ENCODE measurements around the gene NAT16.
"Not testable (repeated sequence)": the region's sequence is repeated elsewhere in the genome, so short reads cannot be mapped to it uniquely, and the experiment has no call there.

NAT16 gene

DNA sequence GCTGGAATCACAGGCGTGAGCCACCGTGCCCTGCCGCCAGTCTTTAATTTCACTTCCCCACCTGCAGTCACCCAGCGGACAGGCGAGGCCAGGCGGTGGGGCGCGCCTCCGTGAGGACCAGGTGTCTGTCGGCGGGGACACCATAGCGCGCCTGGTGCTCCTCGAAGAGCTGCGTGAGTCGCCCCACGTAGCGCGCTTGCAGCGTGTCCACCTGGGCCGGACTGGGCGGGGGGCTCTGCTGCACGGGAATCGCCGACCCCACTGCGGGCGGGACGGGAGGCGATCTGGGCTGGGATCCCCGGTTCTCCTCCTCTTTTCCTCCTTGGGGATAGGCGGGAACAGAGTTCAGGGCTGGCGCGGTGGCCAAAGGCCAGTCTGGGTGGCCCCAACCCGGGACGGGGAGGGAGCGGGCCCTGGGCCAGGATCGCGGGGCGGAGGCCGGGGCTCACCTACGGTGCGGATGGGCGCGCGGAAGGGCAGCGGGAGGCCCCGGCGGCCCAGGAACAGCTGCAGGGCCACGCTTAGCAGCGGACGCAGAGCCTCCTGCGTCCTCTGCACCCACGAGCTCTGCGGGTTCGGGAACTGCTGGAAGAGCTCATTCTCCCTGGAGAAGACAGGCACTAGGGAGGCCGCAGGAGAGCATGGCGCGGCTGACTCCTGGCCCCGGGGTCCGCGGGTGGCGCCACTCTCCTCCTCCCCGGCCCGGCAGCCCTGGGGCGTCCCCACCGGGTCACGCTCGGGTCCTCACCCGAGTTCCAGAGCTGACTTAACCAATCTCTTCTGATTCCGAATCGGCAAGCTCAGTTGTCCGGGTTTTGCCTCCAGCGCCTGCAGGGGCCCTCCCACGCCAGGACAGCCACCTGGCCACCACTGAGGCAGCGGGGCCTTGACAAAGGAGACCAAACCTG lies 21.9 kb upstream of the NAT16 start:
- no peak for DNase-seq (ENCODE audit: low read depth)

DNA sequence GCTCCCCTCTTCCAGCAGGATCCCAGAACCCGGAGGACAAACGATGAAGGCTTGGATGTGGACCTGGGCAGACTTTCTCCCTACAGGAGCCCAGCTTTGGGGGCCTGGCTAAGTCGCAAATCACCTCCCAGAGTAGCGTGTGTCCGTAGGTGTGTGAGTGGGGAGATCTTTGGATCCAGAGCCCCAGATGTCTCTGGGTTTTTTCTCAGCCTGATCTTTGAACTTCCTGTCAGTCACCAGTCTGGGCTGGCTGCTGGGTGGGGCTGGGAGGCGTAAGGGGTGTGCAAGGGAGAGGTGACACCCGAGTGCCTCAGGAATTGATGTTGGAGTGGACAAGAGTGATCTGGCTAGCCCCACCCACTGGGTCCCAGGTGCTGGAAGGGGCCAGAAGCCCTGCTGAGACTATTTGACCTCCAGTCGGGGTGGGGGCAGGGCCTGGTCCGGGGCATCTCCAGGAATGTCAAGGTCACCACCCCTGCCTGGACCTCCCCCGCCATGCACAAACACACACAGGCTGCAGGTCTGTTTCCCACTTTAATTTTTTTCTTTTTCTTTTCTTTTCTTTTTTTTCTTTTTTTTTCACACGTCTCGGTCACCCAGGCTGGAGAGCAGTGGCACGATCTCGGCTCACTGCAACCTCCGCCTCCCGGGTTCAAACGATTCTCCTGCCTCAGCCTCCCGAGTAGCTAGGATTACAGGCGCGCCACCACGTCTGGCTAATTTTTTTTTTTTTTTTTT lies 20.9 kb upstream of the NAT16 start, which contains the start of gene MOGAT3:
Gene MOGAT3, minus strand, starts transcription at position 175 of the 738 bp plus-strand sequence. CDS start 182 bp downstream, outside the sequence.
- no peak for DNase-seq (ENCODE audit: low read depth)

GRCh38 chr7:101200504-101200861 lies 20.4 kb upstream of the NAT16 start:
- no peak for DNase-seq (ENCODE audit: low read depth)

GRCh38 chr7:101199522-101199921 lies 19.4 kb upstream of the NAT16 start:
- not testable (repeated sequence) for DNase-seq (ENCODE audit: low read depth)

- no peak for DNase-seq (ENCODE audit: low read depth)
Observed at GRCh38 chr7:101198476-101198875, 18.4 kb upstream of the NAT16 start.

- DNase-seq (ENCODE audit: low read depth), result no peak
Observed at GRCh38 chr7:101197991-101198390, 17.9 kb upstream of the NAT16 start.

DNA sequence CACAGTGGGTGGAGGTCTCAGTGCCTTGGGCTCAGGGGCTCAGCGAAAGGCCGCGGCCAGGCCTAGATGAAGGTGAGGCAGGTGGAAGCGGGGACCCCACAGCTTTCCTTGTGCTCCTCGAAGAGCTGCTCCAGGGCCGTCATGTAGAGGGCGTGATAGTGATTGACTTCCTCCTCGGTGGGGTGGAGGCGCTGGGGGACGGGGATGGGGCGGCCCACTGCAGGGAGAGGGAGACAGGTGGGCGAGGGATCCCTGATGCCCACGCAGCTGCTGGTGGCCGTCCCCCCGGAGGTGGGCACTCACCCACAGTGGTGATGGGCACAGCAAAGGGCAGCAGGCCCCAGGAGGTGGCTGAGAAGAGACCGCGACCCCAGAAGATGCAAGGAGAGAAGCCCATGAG lies 15.8 kb upstream of the NAT16 start:
- DNase-seq (ENCODE audit: low read depth), result no peak

DNA sequence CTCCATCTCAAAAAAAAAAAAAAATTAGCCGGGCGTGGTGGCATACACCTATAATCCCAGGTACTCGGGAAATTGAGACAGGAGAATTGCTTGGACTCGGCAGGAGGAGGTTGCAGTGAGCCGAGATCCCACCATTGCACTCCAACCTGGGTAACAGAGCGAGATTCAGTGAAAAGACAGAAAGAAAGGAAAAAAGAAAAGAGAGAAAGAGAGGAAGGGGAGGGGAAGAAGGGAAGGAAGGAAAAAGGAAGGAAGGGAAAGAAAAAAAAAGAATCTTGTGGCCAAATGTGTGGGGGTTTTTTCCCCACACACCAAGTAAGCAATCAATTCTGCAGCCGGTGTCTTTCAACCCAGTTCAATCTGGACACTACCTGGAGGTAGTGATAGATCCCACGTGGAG lies 9.0 kb upstream of the NAT16 start:
- no peak for DNase-seq (ENCODE audit: low read depth)

DNA sequence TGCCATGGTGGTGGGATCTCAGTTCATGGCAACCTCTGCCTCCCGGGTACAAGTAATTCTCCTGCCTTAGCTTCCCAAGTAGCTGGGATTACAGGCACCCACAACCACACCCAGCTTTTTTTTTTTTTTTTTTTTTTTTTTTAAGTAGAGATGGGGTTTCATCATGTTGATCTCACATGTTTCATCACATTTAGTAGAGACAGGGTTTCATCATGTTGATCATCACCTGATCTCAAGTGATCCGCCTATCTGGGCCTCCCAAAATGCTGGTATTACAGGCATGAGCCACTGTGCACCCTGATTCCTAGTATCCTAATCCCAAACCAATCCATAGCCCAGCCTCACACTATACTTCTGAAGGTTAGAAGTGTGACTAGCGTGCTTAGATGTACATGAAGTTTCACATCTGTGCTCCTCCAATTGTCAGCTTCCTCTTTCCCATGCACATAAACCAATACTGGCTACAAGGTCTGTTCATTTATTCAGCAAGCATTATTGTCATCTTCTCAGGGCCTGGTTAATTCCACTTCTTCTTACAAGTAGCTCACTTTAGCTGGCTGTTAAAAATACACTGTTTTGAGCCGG lies 6.8 kb upstream of the NAT16 start:
- DNase-seq (ENCODE audit: low read depth), result peak; percentile 31

DNA sequence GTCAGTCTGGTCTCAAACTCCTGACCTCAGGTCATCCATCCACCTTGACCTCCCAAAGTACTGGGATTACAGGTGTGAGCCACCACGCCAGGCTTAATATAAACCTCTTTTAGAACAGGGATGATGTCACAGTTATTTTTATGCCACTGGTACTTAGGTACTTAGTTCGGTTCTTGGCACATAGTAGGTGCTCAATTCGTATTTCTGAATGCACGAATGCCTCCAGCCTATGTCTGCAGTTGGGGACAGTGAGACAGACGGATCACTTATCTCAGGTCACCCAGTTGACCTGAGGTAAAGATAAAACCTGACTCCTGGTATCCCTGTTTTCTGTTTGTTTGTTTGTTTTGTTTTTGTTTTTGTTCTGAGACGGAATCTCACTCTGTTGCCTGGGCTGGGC lies 6.1 kb upstream of the NAT16 start:
- no peak for DNase-seq (ENCODE audit: low read depth)

DNA sequence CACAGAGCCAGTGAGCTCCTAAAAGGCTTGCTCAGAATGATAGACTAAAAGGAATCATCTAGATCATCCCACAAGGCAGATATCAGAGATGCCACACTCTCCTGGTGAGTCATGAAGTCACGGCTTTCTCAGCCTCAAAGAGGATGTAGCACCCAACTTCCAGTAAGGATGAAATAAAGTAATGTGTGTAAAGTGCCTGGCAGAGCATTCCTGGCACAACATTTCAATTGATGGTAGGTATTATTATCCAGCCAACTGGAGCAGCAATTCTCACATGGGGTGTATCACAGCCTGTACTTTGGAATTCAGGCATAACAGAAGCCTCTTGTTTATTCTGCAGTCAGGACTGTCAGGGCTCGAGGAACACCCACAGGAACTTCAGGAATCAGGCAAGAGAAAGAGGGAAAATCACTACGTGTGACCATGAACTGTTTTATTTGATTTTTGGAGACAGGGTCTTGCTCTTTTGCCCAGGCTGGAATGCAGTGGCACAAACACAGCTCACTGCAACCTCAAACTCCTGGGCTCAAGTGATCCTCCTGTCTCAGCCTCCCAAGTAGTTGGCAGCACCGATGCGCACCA lies 5.3 kb upstream of the NAT16 start:
- DNase-seq (ENCODE audit: low read depth), result peak; percentile 76

DNA sequence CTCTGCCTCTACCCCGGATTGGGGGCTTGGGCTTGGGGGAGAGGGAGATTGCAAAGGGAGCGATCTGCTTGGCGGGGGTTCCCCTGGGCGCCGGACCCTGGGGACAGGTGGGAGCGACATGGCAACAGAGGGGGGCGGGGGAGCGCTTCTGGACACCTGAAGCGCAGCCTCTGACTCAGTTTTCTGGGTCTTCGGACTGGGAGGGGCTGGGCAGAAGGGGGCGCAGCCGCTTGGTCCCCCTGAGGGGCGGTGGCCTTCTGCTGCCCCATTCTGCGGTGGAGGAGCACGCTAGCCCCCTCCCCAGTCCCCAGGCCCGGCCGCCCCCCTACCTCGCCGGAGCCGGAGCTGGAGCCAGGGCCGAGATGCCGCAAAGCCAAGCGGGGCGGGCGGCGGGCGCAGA lies 380 bp downstream of the NAT16 start:
- no peak for DNase-seq (ENCODE audit: low read depth)

GRCh38 chr7:101179117-101179516 lies 976 bp downstream of the NAT16 start:
- no peak for DNase-seq (ENCODE audit: low read depth)

- no peak for DNase-seq (ENCODE audit: low read depth)
Observed at GRCh38 chr7:101177644-101178043, 2.4 kb downstream of the NAT16 start.

GRCh38 chr7:101175664-101176063 lies 4.4 kb downstream of the NAT16 start:
- DNase-seq (ENCODE audit: low read depth), result no peak

DNA sequence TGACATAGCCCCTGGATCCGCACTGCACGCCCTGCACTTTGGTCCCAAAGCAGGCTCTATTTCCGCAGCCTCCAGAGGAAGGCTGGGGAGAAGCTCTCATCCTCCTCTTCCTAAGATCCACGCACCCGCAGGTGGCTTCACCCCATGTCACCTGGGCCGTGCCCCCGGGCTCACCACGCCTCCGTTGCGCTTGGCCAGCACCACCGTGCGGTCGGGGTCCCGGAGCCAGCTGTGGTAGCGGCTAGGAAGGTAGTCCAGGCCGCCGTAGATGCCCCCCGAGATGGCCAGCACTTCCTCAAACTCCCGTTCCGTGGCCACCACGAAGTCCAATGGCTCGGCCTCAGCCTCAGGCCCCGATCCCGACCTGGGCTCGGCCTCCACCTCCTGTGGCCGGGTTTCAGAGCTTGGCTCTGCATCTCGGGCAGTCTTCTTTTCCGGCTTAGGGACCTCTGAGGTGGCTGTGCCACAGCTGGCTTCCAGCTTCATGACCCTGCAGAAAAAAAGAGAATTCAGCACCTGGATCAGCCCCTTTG lies 5.7 kb downstream of the NAT16 start:
- no peak for DNase-seq (ENCODE audit: low read depth)

- no peak for DNase-seq (ENCODE audit: low read depth)
Observed at GRCh38 chr7:101173752-101174244, 6.3 kb downstream of the NAT16 start.

GRCh38 chr7:101172854-101173751 lies 7.0 kb downstream of the NAT16 start:
- DNase-seq (ENCODE audit: low read depth), result no peak

GRCh38 chr7:101172005-101172853 lies 7.9 kb downstream of the NAT16 start:
- no peak for DNase-seq (ENCODE audit: low read depth)

GRCh38 chr7:101171442-101171837 lies 8.7 kb downstream of the NAT16 start:
- DNase-seq (ENCODE audit: low read depth), result no peak
